ENCODE data around the gene DNAJA2. TPM values are rescaled to one million over a fixed set of nuclear protein-coding genes. Genes with fewer than 3 reads are reported as not detected.

The DNAJA2 gene
- total and polyA plus RNA-seq, 4 donors = 24.9 to 56.5 (median 35.6) TPM

GRCh38 chr16:46997844-46998243, 24.4 kb upstream of the DNAJA2 start:
- DNase-seq (no peak), ATAC-seq (ENCODE audit: insufficient read depth, low FRiP score) (no peak)
- no peak overlapping the region for H3K27ac ChIP-seq (ENCODE audit: low read depth in 1 of 2, low read length in 1 of 2)
- no peaks in the 10 kb centered on the region for H3K36me3 ChIP-seq (ENCODE audit: control insufficient read depth in 4 of 4, insufficient read depth in 4 of 4, low read length in 4 of 4)
- no peak overlapping the region for H3K4me3 ChIP-seq
- peaks cover 0 to 2% (median 0%) of the 10 kb centered on the region in 5 donors for H3K4me1 ChIP-seq (ENCODE audit: control insufficient read depth in 5 of 5, insufficient read depth in 5 of 5, low read length in 5 of 5)
- 90 to 98% methylated on average over 3 of the region's 3 CpGs for WGBS, 2 donors
- no peaks in the 10 kb centered on the region for H3K27me3 ChIP-seq (ENCODE audit: control insufficient read depth in 3 of 3, insufficient read depth in 3 of 3, low read length in 2 of 3)
- H3K9me3 ChIP-seq (ENCODE audit: control insufficient read depth in 4 of 4, insufficient read depth in 3 of 4, low read length in 3 of 4) = no peaks in the 10 kb centered on the region
- no peak for TF ChIP-seq CTCF (IDR thresholded peaks at IDR 0.05; ENCODE audit: control extremely low read depth, extremely low read depth)
- no peak overlapping the region for H3K9ac ChIP-seq (ENCODE audit: insufficient read depth in 1 of 2, low read length in 2 of 2)

GRCh38 chr16:46996952-46997458, 23.5 kb upstream of the DNAJA2 start:
- 92 to 94% methylated on average over 2 of the region's 2 CpGs for WGBS, 2 donors
- ATAC-seq (ENCODE audit: insufficient read depth, low FRiP score) (no peak), DNase-seq (no peak)
- no peak overlapping the region for H3K27ac ChIP-seq (ENCODE audit: low read depth in 1 of 2, low read length in 1 of 2)
- TF ChIP-seq CTCF (IDR thresholded peaks at IDR 0.05; ENCODE audit: control extremely low read depth, extremely low read depth) = no peak
- no peaks in the 10 kb centered on the region for H3K27me3 ChIP-seq (ENCODE audit: control insufficient read depth in 3 of 3, insufficient read depth in 3 of 3, low read length in 2 of 3)
- H3K9ac ChIP-seq (ENCODE audit: insufficient read depth in 1 of 2, low read length in 2 of 2) = no peak overlapping the region
- H3K9me3 ChIP-seq (ENCODE audit: control insufficient read depth in 4 of 4, insufficient read depth in 3 of 4, low read length in 3 of 4) = no peaks in the 10 kb centered on the region
- H3K4me3 ChIP-seq = no peak overlapping the region
- peaks cover 0 to 2% (median 0%) of the 10 kb centered on the region in 5 donors for H3K4me1 ChIP-seq (ENCODE audit: control insufficient read depth in 5 of 5, insufficient read depth in 5 of 5, low read length in 5 of 5)
- no peaks in the 10 kb centered on the region for H3K36me3 ChIP-seq (ENCODE audit: control insufficient read depth in 4 of 4, insufficient read depth in 4 of 4, low read length in 4 of 4)

GRCh38 chr16:46996391-46996790, 22.9 kb upstream of the DNAJA2 start:
- ATAC-seq (ENCODE audit: insufficient read depth, low FRiP score) (no peak), DNase-seq (no peak)
- WGBS, 2 donors = 79 to 90% methylated on average over 1 of the region's 1 CpG
- no peaks in the 10 kb centered on the region for H3K36me3 ChIP-seq (ENCODE audit: control insufficient read depth in 4 of 4, insufficient read depth in 4 of 4, low read length in 4 of 4)
- no peak overlapping the region for H3K27ac ChIP-seq (ENCODE audit: low read depth in 1 of 2, low read length in 1 of 2)
- no peak overlapping the region for H3K9ac ChIP-seq (ENCODE audit: insufficient read depth in 1 of 2, low read length in 2 of 2)
- no peak overlapping the region for H3K4me3 ChIP-seq
- H3K4me1 ChIP-seq (ENCODE audit: control insufficient read depth in 5 of 5, insufficient read depth in 5 of 5, low read length in 5 of 5) = peaks cover 0 to 2% (median 0%) of the 10 kb centered on the region in 5 donors
- H3K27me3 ChIP-seq (ENCODE audit: control insufficient read depth in 3 of 3, insufficient read depth in 3 of 3, low read length in 2 of 3) = no peaks in the 10 kb centered on the region
- no peaks in the 10 kb centered on the region for H3K9me3 ChIP-seq (ENCODE audit: control insufficient read depth in 4 of 4, insufficient read depth in 3 of 4, low read length in 3 of 4)
- TF ChIP-seq CTCF (IDR thresholded peaks at IDR 0.05; ENCODE audit: control extremely low read depth, extremely low read depth) = no peak
